ENCODE results near the gene MED15.

- no peak for TF ChIP-seq POLR2AphosphoS5 (IDR thresholded peaks at IDR 0.05; ENCODE audit: low read depth)
- no peak for TF ChIP-seq CTCF (conservative IDR thresholded peaks at IDR 0.05; ENCODE audit: low read depth in 2 of 2)
- TF ChIP-seq EZH2 (IDR thresholded peaks at IDR 0.05; ENCODE audit: low read depth, unreplicated experiment), result no peak
- TF ChIP-seq CREB1 (CRISPR knock-in tag; IDR thresholded peaks at IDR 0.05; ENCODE audit: low read depth), result no peak
- no peak for TF ChIP-seq REST (IDR thresholded peaks at IDR 0.05; ENCODE audit: unreplicated experiment)
- TF ChIP-seq ZNF114 (CRISPR knock-in tag; IDR thresholded peaks at IDR 0.05), result no peak
- no peak for TF ChIP-seq EZH2phosphoT487 (IDR thresholded peaks at IDR 0.05; ENCODE audit: unreplicated experiment)
- TF ChIP-seq STAT1 (IDR thresholded peaks at IDR 0.05; ENCODE audit: unreplicated experiment), result no peak
- no peak for TF ChIP-seq JUNB (IDR thresholded peaks at IDR 0.05; ENCODE audit: unreplicated experiment)
- no peak for TF ChIP-seq ETS1 (IDR thresholded peaks at IDR 0.05)
These were observed 56.5 kb downstream of the MED15 start for GRCh38 chr22:20563941-20564371.
